ENCODE results near the gene RELA.
"Not testable (repeated sequence)": the region's sequence is repeated elsewhere in the genome, so short reads cannot be mapped to it uniquely, and the experiment has no call there.

Gene RELA

DNA sequence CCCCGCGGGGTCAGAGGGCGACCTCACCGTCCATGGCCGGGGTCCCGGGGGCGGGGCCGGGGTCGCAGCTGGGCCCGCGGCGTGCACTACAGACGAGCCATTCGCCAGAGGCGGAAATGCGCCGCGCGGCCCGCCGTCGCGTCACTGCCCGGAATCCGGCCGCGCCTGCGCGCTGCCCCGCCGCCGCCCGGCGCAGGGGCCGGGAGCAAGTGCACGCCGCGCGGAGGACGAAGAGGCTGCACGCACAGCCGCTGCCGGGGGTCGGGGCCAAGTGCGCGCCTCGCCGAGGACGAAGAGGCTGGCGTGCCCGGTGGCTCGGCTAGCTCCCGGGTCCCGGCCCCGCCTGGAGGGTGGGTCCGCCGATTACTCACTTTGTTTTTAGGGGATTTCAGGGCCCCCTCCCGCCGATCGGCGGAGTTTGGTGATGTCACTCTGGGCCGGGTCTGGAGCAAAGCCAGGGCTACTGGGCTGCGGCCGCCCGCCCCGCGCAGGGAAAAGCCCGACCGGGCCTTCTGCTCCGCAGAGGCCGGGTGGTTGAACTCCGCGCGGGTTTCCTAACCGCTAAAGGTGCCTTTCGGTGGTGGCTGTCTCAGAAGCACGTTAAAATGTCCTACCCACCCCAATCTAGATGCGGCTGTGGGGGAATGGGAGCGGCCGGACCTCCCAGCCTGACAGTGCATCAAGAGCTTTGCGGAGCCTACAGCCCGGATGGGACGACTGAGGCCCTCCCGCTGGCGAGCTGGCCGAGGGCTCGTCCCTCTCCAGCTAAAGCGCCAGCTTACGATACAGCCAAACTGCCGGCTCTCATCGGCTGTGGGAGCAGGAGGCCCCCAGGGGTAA, at the start of gene RELA:
TSS of gene RELA (minus strand) at position 118 of the 840 bp plus-strand sequence. CDS start at position 34, 84 bp downstream.
- no peaks in the 10 kb centered on the region for H3K27me3 ChIP-seq (ENCODE audit: low read depth)
- H3K4me1 ChIP-seq = peaks cover 3% of the 10 kb centered on the region
- H3K36me3 ChIP-seq (replicated peaks) = peaks cover 35% of the 10 kb centered on the region
- no peaks in the 10 kb centered on the region for H3K9me3 ChIP-seq
- in situ Hi-C loops (cut with MboI; ENCODE audit: low sequenced_read_pairs) = no loop called here
- peak; percentile 90 to 95 for DNase-seq (ENCODE audit: low spot score in 2 of 2)
- H3K4me3 ChIP-seq = peak within 1 kb of the TSS; percentile 79

DNA sequence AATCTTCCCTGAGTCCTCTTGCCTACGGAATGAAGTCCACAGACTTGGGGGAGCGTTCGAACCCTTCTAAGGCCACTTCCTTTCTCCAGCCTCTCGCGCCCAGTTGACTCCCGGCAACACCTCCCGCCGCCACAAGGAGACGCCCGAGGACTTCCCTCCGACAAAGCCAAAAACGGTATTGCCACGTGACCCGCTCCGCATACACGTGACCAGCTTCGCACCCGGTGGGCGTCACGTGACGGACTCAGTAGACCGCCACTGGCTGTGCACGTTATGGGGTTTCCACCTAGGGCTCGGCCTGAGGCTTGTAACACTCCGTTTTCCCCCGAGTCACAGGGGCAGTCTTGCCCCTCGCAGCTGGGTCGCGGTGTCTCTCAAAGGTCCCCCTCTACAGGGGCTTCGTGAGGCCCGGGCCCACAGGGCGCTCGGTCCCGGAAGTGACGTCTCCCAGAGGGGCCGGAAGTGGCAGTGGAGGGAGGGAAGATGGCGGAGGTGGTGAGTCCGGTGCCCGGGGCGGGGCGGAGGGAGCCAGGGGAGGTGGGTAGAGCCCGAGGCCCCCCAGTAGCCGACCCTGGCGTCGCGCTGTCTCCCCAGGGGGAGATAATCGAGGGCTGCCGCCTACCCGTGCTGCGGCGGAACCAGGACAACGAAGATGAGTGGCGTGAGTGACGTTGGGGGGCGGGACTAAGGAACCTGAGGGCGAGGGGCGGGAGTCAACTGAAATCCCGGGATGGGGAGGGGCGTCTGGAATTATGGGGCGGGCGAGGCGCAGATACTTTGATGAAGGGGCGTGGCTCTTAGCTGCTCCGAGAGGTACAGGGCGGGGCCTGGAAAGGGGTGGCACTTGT, 49.3 kb upstream of the RELA start, which contains the start of gene KAT5:
TSS of gene KAT5 (plus strand) at position 468 of the 848 bp plus-strand sequence. CDS start at position 484, 16 bp downstream.
- H3K36me3 ChIP-seq (replicated peaks) = peaks cover 36% of the 10 kb centered on the region
- peak; percentile 99 for DNase-seq (ENCODE audit: low spot score in 2 of 2)
- H3K9me3 ChIP-seq = no peaks in the 10 kb centered on the region
- no peaks in the 10 kb centered on the region for H3K27me3 ChIP-seq (ENCODE audit: low read depth)
- H3K4me3 ChIP-seq = peak within 1 kb of the TSS; percentile 80
- in situ Hi-C loops (cut with MboI; ENCODE audit: low sequenced_read_pairs) = no loop called here
- peaks cover 6% of the 10 kb centered on the region for H3K4me1 ChIP-seq

DNA sequence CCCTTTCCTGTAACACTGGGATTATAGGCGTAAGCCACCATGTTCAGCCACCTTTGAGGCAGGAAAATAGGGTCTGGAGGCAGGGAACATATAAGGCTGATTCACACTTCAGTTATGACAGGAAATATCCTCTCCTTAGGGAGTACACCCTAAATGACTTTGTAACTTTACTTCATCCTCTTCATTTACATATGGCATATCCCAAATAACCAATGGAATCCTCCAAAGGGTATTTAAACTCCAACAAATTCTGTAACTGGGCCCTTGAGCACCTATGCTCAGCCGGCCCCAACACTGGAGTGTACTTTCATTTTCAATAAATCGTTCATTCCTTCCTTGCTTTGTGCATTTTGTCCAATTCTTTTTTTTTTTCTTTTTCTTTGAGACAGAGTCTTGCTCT, 47.7 kb upstream of the RELA start:
- Histone ChIP-seq H3K4me3 (no peak overlapping the region), H3K27me3 (ENCODE audit: low read depth) (no peaks in the 10 kb centered on the region), H3K36me3 (replicated peaks) (peaks cover 23% of the 10 kb centered on the region), H3K9me3 (no peaks in the 10 kb centered on the region), H3K4me1 (peaks cover 6% of the 10 kb centered on the region)
- in situ Hi-C loops (cut with MboI; ENCODE audit: low sequenced_read_pairs) = no loop called here
- DNase-seq (ENCODE audit: low spot score in 2 of 2) = no peak

DNA sequence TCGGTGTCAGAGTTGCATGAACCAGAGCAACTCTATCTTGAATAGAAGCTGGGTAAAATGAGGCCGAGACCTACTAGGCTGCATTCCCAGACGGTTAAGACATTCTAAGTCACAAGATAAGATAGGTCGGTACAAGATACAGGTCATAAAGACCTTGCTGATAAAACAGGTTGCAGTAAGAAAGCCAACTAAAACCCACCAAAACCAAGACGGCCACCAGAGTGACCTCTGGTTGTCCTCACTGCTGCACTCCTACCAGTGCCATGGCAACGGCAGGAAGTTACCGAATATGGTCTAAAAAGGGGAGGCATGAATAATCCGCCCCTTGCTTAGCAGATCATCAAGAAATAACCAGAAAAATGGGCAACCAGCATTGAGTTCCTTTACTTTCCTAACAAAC, 46.9 kb upstream of the RELA start:
- Histone ChIP-seq H3K36me3 (replicated peaks) (peaks cover 15% of the 10 kb centered on the region), H3K4me3 (no peak overlapping the region), H3K4me1 (peaks cover 11% of the 10 kb centered on the region), H3K9me3 (no peaks in the 10 kb centered on the region), H3K27me3 (ENCODE audit: low read depth) (no peaks in the 10 kb centered on the region)
- no peak for DNase-seq (ENCODE audit: low spot score in 2 of 2)
- in situ Hi-C loops (cut with MboI; ENCODE audit: low sequenced_read_pairs) = loop anchor here (10.0 kb wide), 1 partner anchor 275 kb away; no protein-coding TSS in a partner anchor

DNA sequence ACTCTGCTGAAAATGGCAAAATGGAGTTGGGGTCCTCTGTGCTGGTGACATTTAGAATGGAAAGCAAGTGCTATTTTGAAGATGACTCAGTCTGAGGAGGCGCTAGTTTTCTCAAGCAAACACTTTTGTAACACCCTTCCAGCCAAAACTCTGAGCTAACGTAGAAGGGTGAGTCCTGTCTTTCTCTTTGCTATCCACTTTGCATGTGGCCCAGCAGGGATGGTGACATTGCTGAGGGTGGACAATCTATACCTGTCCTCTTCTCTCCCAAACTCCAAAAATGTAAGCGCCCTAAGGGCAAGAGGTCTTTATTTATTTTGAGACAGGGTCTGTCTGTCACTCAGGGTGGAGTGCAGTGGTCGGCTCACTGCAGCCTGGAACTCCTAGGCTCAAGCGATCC, 45.7 kb upstream of the RELA start:
- in situ Hi-C loops (cut with MboI; ENCODE audit: low sequenced_read_pairs) = loop anchor here (10.0 kb wide), 1 partner anchor 276 kb away; no protein-coding TSS in a partner anchor
- Histone ChIP-seq H3K4me1 (peaks cover 18% of the 10 kb centered on the region), H3K36me3 (replicated peaks) (peaks cover 3% of the 10 kb centered on the region), H3K27me3 (ENCODE audit: low read depth) (no peaks in the 10 kb centered on the region), H3K9me3 (no peaks in the 10 kb centered on the region), H3K4me3 (no peak overlapping the region)
- DNase-seq (ENCODE audit: low spot score in 2 of 2) = no peak

DNA sequence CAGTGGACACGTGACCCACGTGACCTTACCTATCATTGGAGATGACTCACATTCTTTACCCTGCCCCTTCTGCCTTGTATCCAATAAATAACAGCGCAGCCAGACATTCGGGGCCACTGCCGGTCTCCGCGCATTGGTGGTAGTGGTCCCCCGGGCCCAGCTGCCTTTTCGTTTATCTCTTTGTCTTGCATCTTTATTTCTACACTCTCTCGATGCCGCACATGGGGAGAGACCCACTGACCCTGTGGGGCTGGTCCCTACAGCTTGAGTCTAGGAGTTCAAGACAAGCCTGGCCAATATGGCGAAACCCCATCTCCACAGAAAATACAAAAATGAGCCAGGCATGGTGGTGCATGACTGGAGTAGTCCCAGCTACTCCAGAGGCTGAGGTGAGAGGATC, 44.3 kb upstream of the RELA start:
- H3K27me3 ChIP-seq (ENCODE audit: low read depth); DNase-seq (ENCODE audit: low spot score in 2 of 2); H3K9me3 ChIP-seq; H3K36me3 ChIP-seq (replicated peaks); H3K4me3 ChIP-seq: not testable (repeated sequence)
- H3K4me1 ChIP-seq = peaks cover 14% of the 10 kb centered on the region
- in situ Hi-C loops (cut with MboI; ENCODE audit: low sequenced_read_pairs) = loop anchor here (10.0 kb wide), 1 partner anchor 278 kb away; no protein-coding TSS in a partner anchor

DNA sequence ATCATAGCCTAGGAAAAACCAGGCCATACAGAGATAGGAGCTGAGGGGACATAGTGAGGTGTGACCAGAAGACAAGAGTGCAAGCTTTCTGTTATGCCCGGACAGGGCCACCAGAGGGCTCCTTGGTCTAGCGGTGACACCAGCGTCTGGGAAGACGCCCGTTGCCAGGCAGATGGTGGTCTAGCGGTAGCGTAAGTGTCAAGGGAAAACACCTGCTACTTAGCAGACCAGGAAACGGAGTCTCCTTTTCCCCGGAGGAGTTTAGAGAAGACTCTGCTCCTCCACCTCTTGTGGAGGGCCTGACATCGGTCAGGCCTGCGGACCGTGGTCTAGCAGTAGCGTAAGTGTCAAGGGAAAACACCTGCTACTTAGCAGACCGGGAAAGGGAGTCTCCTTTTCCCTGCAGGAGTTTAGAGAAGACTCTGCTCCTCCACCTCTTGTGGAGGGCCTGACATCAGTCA, 43.6 kb upstream of the RELA start:
- not testable (repeated sequence) for H3K36me3 ChIP-seq (replicated peaks); H3K9me3 ChIP-seq; H3K27me3 ChIP-seq (ENCODE audit: low read depth); H3K4me3 ChIP-seq
- peak in 1 of 2 experiments; percentile 86 for DNase-seq (ENCODE audit: low spot score in 2 of 2)
- H3K4me1 ChIP-seq = peaks cover 12% of the 10 kb centered on the region
- in situ Hi-C loops (cut with MboI; ENCODE audit: low sequenced_read_pairs) = loop anchor here (10.0 kb wide), 1 partner anchor 278 kb away; no protein-coding TSS in a partner anchor

DNA sequence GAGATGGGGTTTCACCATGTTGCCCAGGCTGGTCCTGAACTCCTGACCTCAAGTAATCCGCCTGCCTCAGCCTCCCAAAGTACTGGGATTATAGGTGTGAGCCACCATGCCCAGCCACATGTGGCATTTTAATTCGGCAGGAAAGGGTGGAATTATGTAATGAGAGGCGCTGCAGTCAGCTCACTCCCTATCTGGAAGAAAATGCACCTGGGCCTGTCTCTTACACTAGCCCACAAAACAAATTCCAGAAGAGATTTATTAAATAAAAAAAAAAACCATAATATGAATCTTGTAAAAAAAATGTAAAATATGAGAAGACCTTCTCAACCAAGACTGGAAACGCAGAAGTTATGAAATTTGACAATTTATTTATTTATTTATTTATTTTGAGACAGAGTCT, 41.1 kb upstream of the RELA start:
- in situ Hi-C loops (cut with MboI; ENCODE audit: low sequenced_read_pairs) = loop anchor here (10.0 kb wide), 1 partner anchor 281 kb away; no protein-coding TSS in a partner anchor
- Histone ChIP-seq H3K4me3 (no peak overlapping the region), H3K9me3 (peaks cover 2% of the 10 kb centered on the region; the same call in 1 of the 2 replicates), H3K4me1 (peaks cover 12% of the 10 kb centered on the region), H3K36me3 (replicated peaks) (no peaks in the 10 kb centered on the region), H3K27me3 (ENCODE audit: low read depth) (no peaks in the 10 kb centered on the region)
- DNase-seq (ENCODE audit: low spot score in 2 of 2) = no peak

DNA sequence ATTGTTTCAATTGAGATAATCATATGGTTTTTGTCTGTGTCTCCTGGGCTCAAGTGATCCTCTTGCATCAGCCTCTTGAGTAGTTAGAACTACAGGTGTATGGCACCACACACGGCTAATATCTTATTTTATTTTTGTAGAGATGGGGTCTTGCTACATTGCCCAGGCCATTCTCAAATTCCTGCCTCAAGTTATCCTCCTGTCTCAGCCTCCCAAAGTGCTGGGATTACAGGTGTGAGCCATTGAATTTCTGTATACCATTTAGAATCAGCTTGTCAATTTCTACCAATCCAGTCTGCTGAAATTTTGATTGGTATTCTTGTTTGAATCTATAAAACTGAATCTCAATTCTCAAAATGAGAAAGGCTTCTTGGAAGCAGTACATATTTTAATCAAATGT, 39.0 kb upstream of the RELA start:
- Histone ChIP-seq H3K36me3 (replicated peaks) (no peaks in the 10 kb centered on the region), H3K4me1 (peaks cover 12% of the 10 kb centered on the region), H3K9me3 (peaks cover 2% of the 10 kb centered on the region; the same call in 1 of the 2 replicates), H3K4me3 (no peak overlapping the region), H3K27me3 (ENCODE audit: low read depth) (no peaks in the 10 kb centered on the region)
- DNase-seq (ENCODE audit: low spot score in 2 of 2) = no peak
- in situ Hi-C loops (cut with MboI; ENCODE audit: low sequenced_read_pairs) = loop anchor here (10.0 kb wide), 1 partner anchor 283 kb away; no protein-coding TSS in a partner anchor

DNA sequence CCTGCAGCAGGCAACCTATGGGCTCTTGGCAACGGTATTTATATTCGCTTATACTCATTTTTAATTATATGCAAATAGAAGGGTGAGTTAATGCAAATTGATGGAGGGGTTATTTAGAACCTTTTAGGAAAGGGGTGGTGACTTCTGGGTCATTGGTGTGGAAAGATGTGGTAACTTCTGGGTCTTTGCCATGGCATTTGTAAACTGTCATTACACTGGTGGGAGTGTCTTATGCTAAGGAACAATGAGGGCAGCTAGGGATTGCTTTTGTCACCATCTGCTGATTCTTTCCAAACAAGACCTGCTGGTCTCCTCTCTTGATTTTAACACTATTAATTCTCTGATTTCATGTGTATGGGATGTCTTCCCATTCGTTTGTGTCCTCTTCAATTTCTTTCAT, 37.7 kb upstream of the RELA start:
- peaks cover 18% of the 10 kb centered on the region for H3K4me1 ChIP-seq
- no peak for DNase-seq (ENCODE audit: low spot score in 2 of 2)
- in situ Hi-C loops (cut with MboI; ENCODE audit: low sequenced_read_pairs) = loop anchor here (10.0 kb wide), 1 partner anchor 284 kb away; no protein-coding TSS in a partner anchor
- H3K9me3 ChIP-seq = peaks cover 2% of the 10 kb centered on the region; the same call in 1 of the 2 replicates
- no peak overlapping the region for H3K4me3 ChIP-seq
- no peaks in the 10 kb centered on the region for H3K27me3 ChIP-seq (ENCODE audit: low read depth)
- H3K36me3 ChIP-seq (replicated peaks) = no peaks in the 10 kb centered on the region

DNA sequence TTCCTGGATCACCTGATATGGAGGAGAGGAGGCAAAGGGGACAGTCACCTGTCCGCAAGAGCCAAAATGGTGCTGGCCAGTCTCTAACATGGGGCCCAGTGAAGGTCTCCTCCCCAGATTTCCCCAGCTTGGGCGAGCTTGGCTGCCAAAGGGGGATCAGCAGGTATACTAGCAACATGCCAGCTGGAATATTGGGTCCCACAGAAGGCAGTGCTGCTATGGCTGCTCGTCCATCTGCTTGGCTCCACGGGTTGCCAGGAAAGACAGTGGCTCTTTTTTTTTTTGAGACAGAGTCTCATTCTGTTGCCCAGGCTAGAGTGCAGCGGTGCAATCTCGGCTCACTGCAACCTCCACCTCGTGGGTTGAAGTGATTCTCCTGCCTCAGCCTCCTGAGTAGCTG, 36.6 kb upstream of the RELA start:
- Histone ChIP-seq H3K27me3 (ENCODE audit: low read depth) (no peaks in the 10 kb centered on the region), H3K4me3 (no peak overlapping the region), H3K4me1 (peaks cover 9% of the 10 kb centered on the region), H3K9me3 (peaks cover 2% of the 10 kb centered on the region; the same call in 1 of the 2 replicates), H3K36me3 (replicated peaks) (no peaks in the 10 kb centered on the region)
- in situ Hi-C loops (cut with MboI; ENCODE audit: low sequenced_read_pairs) = no loop called here
- DNase-seq (ENCODE audit: low spot score in 2 of 2) = no peak

DNA sequence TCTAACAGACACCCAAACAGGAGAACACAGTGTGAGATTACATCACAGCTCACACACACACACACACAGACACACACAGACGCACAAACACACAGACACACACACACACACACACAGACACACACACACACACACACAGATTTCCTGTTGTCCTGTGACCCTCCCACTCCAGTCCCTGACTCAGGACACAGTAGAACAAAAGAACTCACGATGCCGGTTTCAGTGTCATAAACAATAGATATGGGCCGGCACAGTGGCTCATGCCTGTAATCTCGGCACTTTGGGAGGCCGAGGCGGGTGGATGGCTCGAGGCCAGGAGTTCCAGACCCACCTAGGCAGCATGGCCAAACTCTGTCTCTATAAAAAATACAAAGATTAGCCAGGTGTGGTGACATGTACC, 35.5 kb upstream of the RELA start:
- no peaks in the 10 kb centered on the region for H3K36me3 ChIP-seq (replicated peaks)
- in situ Hi-C loops (cut with MboI; ENCODE audit: low sequenced_read_pairs) = no loop called here
- H3K4me1 ChIP-seq = peaks cover 6% of the 10 kb centered on the region
- H3K27me3 ChIP-seq (ENCODE audit: low read depth) = no peaks in the 10 kb centered on the region
- peaks cover 2% of the 10 kb centered on the region; the same call in 1 of the 2 replicates for H3K9me3 ChIP-seq
- H3K4me3 ChIP-seq = no peak overlapping the region
- DNase-seq (ENCODE audit: low spot score in 2 of 2) = no peak

DNA sequence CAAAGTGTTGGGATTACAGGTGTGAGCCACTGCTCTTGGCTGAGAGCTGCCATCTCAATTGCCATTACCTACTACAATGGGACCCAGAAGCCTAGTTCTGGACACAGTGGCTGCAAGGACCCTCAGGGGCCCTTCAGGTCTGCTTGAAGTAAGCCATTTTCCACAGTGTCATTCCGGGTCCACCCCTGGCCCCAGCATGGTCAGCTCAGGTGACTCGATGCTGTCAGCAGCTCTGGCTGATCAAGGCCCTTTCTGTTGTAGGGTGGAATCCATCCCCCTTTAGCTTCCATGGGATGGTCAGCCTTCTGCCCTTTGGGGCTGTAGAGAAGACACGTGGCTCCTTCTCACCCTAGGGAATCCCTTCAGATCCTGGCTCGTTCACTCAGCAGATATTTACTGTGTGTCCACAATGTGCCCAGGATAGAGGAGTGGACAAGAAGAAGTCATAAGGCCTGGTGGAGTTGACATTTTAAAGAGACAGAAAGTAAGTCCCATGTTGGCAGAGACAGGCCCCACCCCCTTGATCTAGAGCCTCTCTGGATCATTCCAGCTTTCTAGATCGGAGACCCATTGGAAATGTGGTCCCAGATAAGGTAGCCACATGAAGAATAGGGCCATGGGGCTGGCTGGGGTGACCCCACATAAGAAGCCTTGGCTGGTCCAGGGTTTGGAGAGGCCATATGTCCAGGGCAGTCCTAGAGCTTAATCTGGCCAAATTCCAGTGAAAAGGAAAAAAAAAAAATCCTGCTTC, 34.3 kb upstream of the RELA start:
- no peaks in the 10 kb centered on the region for H3K27me3 ChIP-seq (ENCODE audit: low read depth)
- DNase-seq (ENCODE audit: low spot score in 2 of 2) = no peak
- peaks cover 2% of the 10 kb centered on the region; the same call in 1 of the 2 replicates for H3K9me3 ChIP-seq
- H3K4me3 ChIP-seq = no peak overlapping the region
- in situ Hi-C loops (cut with MboI; ENCODE audit: low sequenced_read_pairs) = no loop called here
- H3K4me1 ChIP-seq = peaks cover 6% of the 10 kb centered on the region
- no peaks in the 10 kb centered on the region for H3K36me3 ChIP-seq (replicated peaks)
